Karpas-422 (cell line): ENCODE results near the gene PSMC1. TPM values are rescaled to one million over a fixed set of nuclear protein-coding genes. Genes with fewer than 3 reads are reported as not detected.

ENCODE experiments used
- DNase-seq: peaks from one replicate; pipeline ENCODE4 v3.0.0-alpha.2; 2015
- H2AFZ ChIP-seq: fragments of 200-600 bp; sonication (generic); 2 replicates; pipeline ENCODE4 v1.6.1; 2014; ENCODE audit warnings: antibody characterized with exemption, low read length, mixed read lengths
- H3K27ac ChIP-seq: fragments of 200-600 bp; sonication (generic); 2 replicates; pipeline ENCODE4 v1.5.1; 2014; ENCODE audit warnings: mild to moderate bottlenecking, low read length, moderate library complexity
- H3K27me3 ChIP-seq: fragments of 200-600 bp; sonication (generic); 2 replicates; pipeline ENCODE4 v1.6.1; 2014; ENCODE audit warnings: low read length, mixed read lengths
- H3K36me3 ChIP-seq: fragments of 200-600 bp; sonication (generic); 2 replicates; pipeline ENCODE4 v1.6.1; 2014; ENCODE audit warnings: low read length, mixed read lengths; ENCODE audit not compliant: insufficient read depth
- H3K4me1 ChIP-seq: fragments of 200-600 bp; sonication (generic); 2 replicates; pipeline ENCODE4 v1.6.1; 2014; ENCODE audit warnings: mild to moderate bottlenecking, low read length, mixed read lengths
- H3K4me2 ChIP-seq: fragments of 200-600 bp; sonication (generic); 2 replicates; pipeline ENCODE4 v1.6.1; 2014; ENCODE audit warnings: low read length, low read depth, mild to moderate bottlenecking; ENCODE audit not compliant: poor library complexity, severe bottlenecking
- H3K4me3 ChIP-seq: fragments of 200-600 bp; sonication (generic); 2 replicates; pipeline ENCODE4 v1.5.1; 2014; ENCODE audit warnings: mild to moderate bottlenecking, antibody characterized with exemption, low read length, mixed read lengths
- H3K79me2 ChIP-seq: fragments of 200-600 bp; sonication (generic); 2 replicates; pipeline ENCODE4 v1.6.1; 2014; ENCODE audit warnings: mild to moderate bottlenecking, low read length, mixed read lengths
- H3K9ac ChIP-seq: fragments of 200-600 bp; sonication (generic); 2 replicates; pipeline ENCODE4 v1.6.0; 2014; ENCODE audit warnings: low read length
- H3K9me2 ChIP-seq: fragments of 200-600 bp; sonication (generic), shearing (Covaris generic); replicated peaks from 2 replicates; pipeline ENCODE4 v1.6.0; 2014; ENCODE audit warnings: mild to moderate bottlenecking, low read length, moderate library complexity; ENCODE audit not compliant: insufficient read depth
- H3K9me3 ChIP-seq: fragments of 300-700, 200-600 bp; sonication (generic); 2 replicates; pipeline ENCODE4 v1.6.1; 2014; ENCODE audit warnings: low read length, mixed read lengths
- H4K20me1 ChIP-seq: fragments of 200-600 bp; sonication (generic); 2 replicates; pipeline ENCODE4 v1.6.1; 2014; ENCODE audit warnings: mild to moderate bottlenecking, antibody characterized with exemption, low read length, low read depth; ENCODE audit not compliant: insufficient read depth
- total RNA-seq: library from RNA; depleted of rRNA; stranded (reverse); fragments of >200 nt; shearing (Covaris generic); gene quantifications from 2 replicates; pipeline ENCODE4 v1.2.3, GENCODE V29; 2014; ENCODE audit warnings: low replicate concordance

The PSMC1 gene
- total RNA-seq, 1 experiment from 2014 or later: 71.8 TPM

- Histone ChIP-seq H3K27ac (no peak overlapping the region), H3K9me2 (no peaks in the 10 kb centered on the region), H3K27me3 (no peaks in the 10 kb centered on the region), H3K79me2 (no peaks in the 10 kb centered on the region), H3K36me3 (peaks cover 49% of the 10 kb centered on the region; the same call in 1 of the 2 replicates), H3K9ac (no peak overlapping the region), H3K4me3 (no peak overlapping the region), H3K9me3 (no peaks in the 10 kb centered on the region), H2AFZ (no peak overlapping the region), H4K20me1 (peaks cover 16% of the 10 kb centered on the region), H3K4me1 (no peaks in the 10 kb centered on the region), H3K4me2 (no peak overlapping the region)
- no peak for DNase-seq
These were observed 16.2 kb downstream of the PSMC1 start for GRCh38 chr14:90272523-90272922.

- Histone ChIP-seq H3K36me3 (peaks cover 46% of the 10 kb centered on the region; the same call in 1 of the 2 replicates), H3K27ac (no peak overlapping the region), H3K4me1 (no peaks in the 10 kb centered on the region), H3K79me2 (no peaks in the 10 kb centered on the region), H3K27me3 (no peaks in the 10 kb centered on the region), H3K4me3 (no peak overlapping the region), H3K9me3 (no peaks in the 10 kb centered on the region), H3K9me2 (no peaks in the 10 kb centered on the region), H3K9ac (no peak overlapping the region), H2AFZ (no peak overlapping the region), H4K20me1 (peaks cover 16% of the 10 kb centered on the region), H3K4me2 (no peak overlapping the region)
- DNase-seq: no peak
These were observed 17.2 kb downstream of the PSMC1 start for GRCh38 chr14:90273532-90273931.

DNA sequence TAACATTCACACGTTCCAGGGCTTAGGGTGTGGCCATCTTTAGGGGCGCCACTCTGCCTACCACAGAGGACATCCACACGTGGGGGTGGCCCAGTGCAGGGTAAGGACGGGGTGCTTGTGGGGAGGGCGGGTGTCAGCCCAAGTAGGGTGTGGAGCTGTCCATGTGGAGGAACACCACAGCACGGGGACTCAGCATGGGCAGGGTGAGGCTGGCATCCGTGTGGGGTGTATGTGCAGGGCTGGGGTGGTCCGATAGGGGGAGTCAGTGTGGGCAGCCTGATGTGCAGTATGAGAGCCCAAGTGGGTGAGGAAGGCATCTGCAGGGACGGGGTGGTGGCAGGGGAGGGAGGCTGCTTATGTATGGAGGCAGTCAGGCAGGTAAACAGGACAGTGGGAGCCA, 17.7 kb downstream of the PSMC1 start:
- Histone ChIP-seq H3K27me3 (no peaks in the 10 kb centered on the region), H3K4me3 (no peak overlapping the region), H3K4me1 (no peaks in the 10 kb centered on the region), H3K9ac (no peak overlapping the region), H3K27ac (no peak overlapping the region), H3K9me3 (no peaks in the 10 kb centered on the region), H4K20me1 (peaks cover 16% of the 10 kb centered on the region), H3K9me2 (no peaks in the 10 kb centered on the region), H3K36me3 (peaks cover 41% of the 10 kb centered on the region; the same call in 1 of the 2 replicates), H3K79me2 (no peaks in the 10 kb centered on the region), H2AFZ (no peak overlapping the region), H3K4me2 (no peak overlapping the region)
- DNase-seq: no peak

GRCh38 chr14:90274808-90275457, 18.6 kb downstream of the PSMC1 start:
- Histone ChIP-seq H3K9me3 (no peaks in the 10 kb centered on the region), H4K20me1 (peaks cover 16% of the 10 kb centered on the region), H3K9ac (no peak overlapping the region), H3K27me3 (no peaks in the 10 kb centered on the region), H3K4me1 (no peaks in the 10 kb centered on the region), H3K9me2 (no peaks in the 10 kb centered on the region), H3K27ac (no peak overlapping the region), H2AFZ (no peak overlapping the region), H3K4me3 (no peak overlapping the region), H3K36me3 (peaks cover 35% of the 10 kb centered on the region; the same call in 1 of the 2 replicates), H3K79me2 (no peaks in the 10 kb centered on the region), H3K4me2 (no peak overlapping the region)
- no peak for DNase-seq

DNA sequence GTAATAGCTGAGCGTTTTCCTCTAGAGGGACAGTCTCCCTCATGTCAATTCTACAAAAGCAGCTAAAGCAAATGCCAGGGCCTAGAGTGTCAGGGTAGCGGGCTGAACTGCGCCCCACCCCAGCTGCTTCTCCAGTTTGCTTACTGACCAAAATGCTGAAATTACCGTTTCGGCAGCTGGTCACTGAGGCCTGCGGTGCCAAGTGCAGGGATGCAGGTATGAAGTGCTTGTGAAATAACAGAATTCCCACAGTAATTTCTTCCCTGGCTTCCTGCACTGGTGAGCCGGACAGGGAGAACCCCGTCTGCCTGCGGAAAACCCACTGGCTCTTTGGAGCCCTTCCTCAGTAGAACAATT, 19.1 kb downstream of the PSMC1 start:
- H3K9me2 ChIP-seq: no peaks in the 10 kb centered on the region
- no peak overlapping the region for H2AFZ ChIP-seq
- no peak for DNase-seq
- H3K9ac ChIP-seq: no peak overlapping the region
- no peaks in the 10 kb centered on the region for H3K79me2 ChIP-seq
- H4K20me1 ChIP-seq: peaks cover 16% of the 10 kb centered on the region
- no peaks in the 10 kb centered on the region for H3K4me1 ChIP-seq
- no peaks in the 10 kb centered on the region for H3K9me3 ChIP-seq
- no peaks in the 10 kb centered on the region for H3K27me3 ChIP-seq
- peaks cover 31% of the 10 kb centered on the region; the same call in 1 of the 2 replicates for H3K36me3 ChIP-seq
- H3K4me2 ChIP-seq: no peak overlapping the region
- H3K27ac ChIP-seq: no peak overlapping the region
- no peak overlapping the region for H3K4me3 ChIP-seq

- DNase-seq: no peak
- no peak overlapping the region for H3K4me2 ChIP-seq
- no peaks in the 10 kb centered on the region for H3K27me3 ChIP-seq
- H4K20me1 ChIP-seq: peaks cover 16% of the 10 kb centered on the region
- H3K79me2 ChIP-seq: no peaks in the 10 kb centered on the region
- no peaks in the 10 kb centered on the region for H3K9me2 ChIP-seq
- H3K27ac ChIP-seq: no peak overlapping the region
- no peaks in the 10 kb centered on the region for H3K9me3 ChIP-seq
- H3K4me1 ChIP-seq: no peaks in the 10 kb centered on the region
- H3K36me3 ChIP-seq: peaks cover 27% of the 10 kb centered on the region; the same call in 1 of the 2 replicates
- no peak overlapping the region for H3K4me3 ChIP-seq
- H2AFZ ChIP-seq: no peak overlapping the region
- no peak overlapping the region for H3K9ac ChIP-seq
These were observed 19.5 kb downstream of the PSMC1 start for GRCh38 chr14:90275820-90276219.

- Histone ChIP-seq H3K27ac (no peak overlapping the region), H3K9me3 (no peaks in the 10 kb centered on the region), H3K4me1 (no peaks in the 10 kb centered on the region), H3K79me2 (no peaks in the 10 kb centered on the region), H3K9me2 (no peaks in the 10 kb centered on the region), H3K27me3 (no peaks in the 10 kb centered on the region), H3K4me2 (no peak overlapping the region), H3K4me3 (no peak overlapping the region), H2AFZ (no peak overlapping the region), H3K36me3 (peaks cover 21% of the 10 kb centered on the region; the same call in 1 of the 2 replicates), H4K20me1 (peaks cover 16% of the 10 kb centered on the region), H3K9ac (no peak overlapping the region)
- no peak for DNase-seq
These were observed 20.5 kb downstream of the PSMC1 start for GRCh38 chr14:90276646-90277367.

- Histone ChIP-seq H3K9me3 (no peaks in the 10 kb centered on the region), H2AFZ (no peak overlapping the region), H3K4me1 (no peaks in the 10 kb centered on the region), H3K27ac (no peak overlapping the region), H3K36me3 (peaks cover 20% of the 10 kb centered on the region; the same call in 1 of the 2 replicates), H3K9ac (no peak overlapping the region), H3K79me2 (no peaks in the 10 kb centered on the region), H3K27me3 (no peaks in the 10 kb centered on the region), H3K4me3 (no peak overlapping the region), H4K20me1 (peaks cover 14% of the 10 kb centered on the region), H3K9me2 (no peaks in the 10 kb centered on the region), H3K4me2 (no peak overlapping the region)
- no peak for DNase-seq
These were observed 21.3 kb downstream of the PSMC1 start for GRCh38 chr14:90277581-90278198.
